HG02642 (cell line): Measurements from ENCODE around the gene MIOX.
A peak's percentile ranks its signal among the peaks of the same experiment; 100 is the strongest.
"Not testable (repeated sequence)": the region's sequence is repeated elsewhere in the genome, so short reads cannot be mapped to it uniquely, and the experiment has no call there.

ENCODE experiments used
- ATAC-seq: cut with Tn5 transposase; IDR thresholded peaks from one replicate; pipeline ENCODE4 v1.9.1; 2021; ENCODE audit warnings: mild to moderate bottlenecking; ENCODE audit not compliant: unreplicated experiment, poor library complexity

Gene MIOX

DNA sequence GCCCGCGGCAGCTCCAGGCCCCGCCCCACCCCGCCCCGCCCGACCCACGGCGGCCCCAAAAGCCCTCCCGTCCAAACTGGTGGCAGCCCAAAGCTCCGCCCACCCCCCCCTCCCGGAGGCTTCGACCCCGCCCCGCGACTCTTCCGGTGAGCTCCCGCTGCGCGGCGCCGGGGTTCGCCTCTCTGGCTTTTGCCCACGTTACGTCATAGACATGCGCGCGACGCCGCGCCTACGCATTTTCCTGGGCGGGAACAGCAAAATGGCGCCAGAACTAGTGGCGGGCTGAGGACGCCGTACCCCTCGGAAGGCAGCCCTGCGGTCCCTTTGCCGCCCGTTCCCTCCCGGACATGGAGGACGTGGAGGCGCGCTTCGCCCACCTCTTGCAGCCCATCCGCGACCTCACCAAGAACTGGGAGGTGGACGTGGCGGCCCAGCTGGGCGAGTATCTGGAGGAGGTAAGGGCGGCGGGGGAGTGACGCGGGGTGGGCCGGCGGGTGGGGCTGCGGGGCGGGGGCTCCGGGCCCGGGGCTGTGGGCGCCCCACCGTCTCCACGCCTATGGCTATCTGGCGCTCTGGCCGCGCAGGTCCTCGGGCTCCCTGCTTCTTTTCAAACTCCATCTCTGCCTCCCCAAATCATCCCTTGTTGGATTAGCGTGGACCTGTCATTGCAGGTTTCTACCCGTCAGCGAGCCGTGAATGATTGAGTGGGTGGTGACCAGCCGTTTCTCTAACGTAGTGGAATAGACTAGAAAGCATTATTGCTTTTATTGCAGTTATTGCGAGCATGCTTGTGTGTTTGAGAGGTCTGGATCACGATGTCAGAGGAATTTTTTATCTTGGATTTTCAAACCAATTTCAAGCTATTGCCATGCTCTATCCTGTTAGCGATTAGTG lies 21.6 kb downstream of the MIOX start, which contains the start of gene NCAPH2:
Gene NCAPH2 (plus strand): TSS at position 234 of the 894 bp plus-strand sequence. CDS start 114 bp downstream, at position 348.
- ATAC-seq, result peak; percentile 74

GRCh38 chr22:50508897-50509296 lies 22.2 kb downstream of the MIOX start:
- no peak for ATAC-seq

GRCh38 chr22:50513175-50513574 lies 26.5 kb downstream of the MIOX start:
- ATAC-seq, result no peak

DNA sequence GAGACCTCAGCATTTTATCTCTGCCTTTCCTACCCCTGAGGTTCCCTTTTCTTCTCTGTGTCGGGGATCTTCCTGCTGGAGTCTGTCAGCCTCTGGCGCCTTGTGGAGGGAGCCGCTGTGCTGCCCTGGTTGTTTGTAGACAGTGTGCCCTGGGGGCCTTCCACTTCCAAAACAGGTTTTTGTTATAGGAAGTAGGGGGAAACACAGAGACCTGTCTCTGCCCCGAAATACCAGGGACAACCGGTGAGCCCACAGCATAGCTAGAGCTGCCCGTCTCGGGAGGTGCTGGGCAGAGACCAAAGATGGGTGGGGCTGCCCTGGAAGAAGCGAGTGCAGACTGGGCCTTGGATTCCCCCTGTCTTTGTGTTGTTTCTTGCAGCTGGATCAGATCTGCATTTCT lies 29.4 kb downstream of the MIOX start:
- no peak for ATAC-seq

- ATAC-seq, result no peak
Observed at GRCh38 chr22:50516891-50517290, 30.2 kb downstream of the MIOX start.

GRCh38 chr22:50517495-50518260 lies 31.0 kb downstream of the MIOX start:
- ATAC-seq, result no peak

- no peak for ATAC-seq
Observed at GRCh38 chr22:50518606-50519005, 31.9 kb downstream of the MIOX start.

DNA sequence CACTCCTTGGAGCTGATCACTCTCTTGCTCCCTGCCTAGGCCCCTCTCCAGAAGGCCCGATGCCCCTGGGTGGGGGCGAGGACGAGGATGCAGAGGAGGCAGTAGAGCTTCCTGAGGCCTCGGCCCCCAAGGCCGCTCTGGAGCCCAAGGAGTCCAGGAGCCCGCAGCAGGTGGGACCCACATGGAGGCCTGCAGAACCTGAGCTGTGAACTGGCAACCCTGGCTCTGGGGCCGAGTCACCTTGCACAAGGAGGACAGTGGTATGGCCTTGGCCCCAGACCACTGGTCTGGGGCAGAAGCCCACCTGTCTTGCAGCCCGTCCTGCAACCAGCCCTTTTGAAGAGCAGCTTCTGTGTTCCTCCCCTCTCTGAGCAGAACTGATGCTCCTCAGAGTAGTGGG lies 32.5 kb downstream of the MIOX start:
- no peak for ATAC-seq

DNA sequence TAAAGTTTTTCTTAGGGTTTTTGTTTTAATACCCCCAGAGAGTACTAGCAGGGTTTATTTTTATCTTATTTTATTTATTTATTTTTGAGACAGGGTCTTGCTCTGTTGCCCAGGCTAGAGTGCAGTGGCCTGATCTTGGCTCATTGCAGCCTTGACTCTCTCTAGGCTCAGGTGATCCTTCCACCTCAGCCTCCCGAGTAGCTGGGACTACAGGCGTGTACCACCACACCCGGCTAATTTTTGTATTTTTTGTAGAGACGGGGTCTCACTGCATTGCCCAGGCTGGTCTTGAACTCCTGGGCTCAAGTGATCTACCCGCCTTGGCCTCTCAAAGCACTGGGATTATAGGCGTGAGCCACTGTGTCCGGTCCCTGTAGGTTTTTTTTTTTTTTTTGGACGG lies 33.5 kb downstream of the MIOX start:
- not testable (repeated sequence) for ATAC-seq

GRCh38 chr22:50520826-50521453 lies 34.3 kb downstream of the MIOX start:
- no peak for ATAC-seq

DNA sequence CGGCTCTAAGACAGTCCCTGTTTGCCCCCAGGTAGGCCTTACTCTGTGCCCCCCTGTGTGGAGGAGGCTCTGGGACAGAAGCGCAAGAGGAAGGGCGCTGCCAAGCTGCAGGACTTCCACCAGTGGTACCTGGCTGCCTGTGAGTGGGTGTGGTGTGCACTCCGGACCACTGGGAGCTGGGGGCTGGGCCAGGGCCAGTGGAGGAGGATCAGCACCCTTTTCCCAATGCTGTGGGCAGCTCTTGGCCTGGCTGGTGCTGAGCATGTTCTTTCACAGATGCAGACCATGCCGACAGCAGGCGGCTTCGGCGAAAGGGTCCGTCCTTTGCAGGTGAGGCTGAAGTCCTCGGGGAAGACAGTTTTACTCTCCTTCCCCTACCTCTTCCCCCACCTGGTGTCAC lies 35.1 kb downstream of the MIOX start:
- ATAC-seq, result no peak

DNA sequence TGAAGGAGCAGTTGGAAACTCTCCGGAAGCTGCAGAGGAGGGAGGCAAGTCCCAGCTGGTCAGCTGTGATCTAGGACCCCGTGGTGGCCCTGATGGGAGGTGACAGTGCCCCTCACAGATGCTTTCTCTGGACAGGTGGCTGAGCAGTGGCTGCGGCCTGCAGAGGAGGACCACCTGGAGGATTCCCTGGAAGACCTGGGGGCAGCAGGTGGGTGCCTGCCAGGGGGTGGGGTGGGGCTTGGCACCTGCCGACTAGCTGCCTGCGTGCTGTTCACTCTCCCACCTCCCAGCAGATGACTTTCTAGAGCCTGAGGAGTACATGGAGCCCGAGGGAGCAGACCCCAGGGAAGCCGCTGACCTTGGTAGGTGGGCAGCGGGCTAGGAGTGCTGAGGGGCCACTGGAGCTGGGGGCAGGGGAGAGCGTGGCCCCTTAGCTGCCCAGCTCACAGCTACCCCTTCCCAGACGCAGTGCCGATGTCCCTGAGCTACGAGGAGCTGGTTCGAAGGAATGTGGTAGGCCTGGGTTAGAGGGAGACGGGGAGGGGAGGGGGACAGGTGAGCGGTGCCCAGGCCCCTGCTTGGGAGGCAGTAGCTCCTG lies 35.6 kb downstream of the MIOX start:
- ATAC-seq, result no peak

DNA sequence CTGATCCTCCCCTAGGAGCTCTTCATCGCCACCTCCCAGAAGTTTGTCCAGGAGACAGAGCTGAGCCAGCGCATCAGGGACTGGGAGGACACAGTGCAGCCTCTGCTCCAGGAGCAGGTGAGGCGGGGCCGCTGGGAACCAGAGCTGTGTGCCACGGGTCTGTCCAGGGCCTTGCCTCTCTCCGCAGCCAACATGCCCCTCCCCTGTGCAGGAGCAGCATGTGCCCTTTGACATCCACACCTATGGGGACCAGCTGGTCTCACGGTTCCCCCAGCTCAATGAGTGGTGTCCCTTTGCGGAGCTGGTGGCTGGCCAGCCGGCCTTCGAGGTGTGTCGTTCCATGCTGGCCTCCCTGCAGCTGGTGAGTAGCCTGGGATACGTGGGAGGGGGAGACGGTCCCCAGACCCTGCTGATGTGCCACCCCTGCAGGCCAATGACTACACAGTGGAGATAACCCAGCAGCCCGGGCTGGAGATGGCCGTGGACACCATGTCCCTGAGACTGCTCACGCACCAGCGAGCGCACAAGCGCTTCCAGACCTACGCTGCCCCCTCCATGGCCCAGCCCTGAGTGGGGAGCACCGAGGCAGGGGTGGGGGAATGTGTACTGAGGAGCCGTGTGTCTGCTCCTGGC lies 36.3 kb downstream of the MIOX start:
- no peak for ATAC-seq

GRCh38 chr22:50523458-50523805 lies 36.8 kb downstream of the MIOX start:
- ATAC-seq, result no peak

DNA sequence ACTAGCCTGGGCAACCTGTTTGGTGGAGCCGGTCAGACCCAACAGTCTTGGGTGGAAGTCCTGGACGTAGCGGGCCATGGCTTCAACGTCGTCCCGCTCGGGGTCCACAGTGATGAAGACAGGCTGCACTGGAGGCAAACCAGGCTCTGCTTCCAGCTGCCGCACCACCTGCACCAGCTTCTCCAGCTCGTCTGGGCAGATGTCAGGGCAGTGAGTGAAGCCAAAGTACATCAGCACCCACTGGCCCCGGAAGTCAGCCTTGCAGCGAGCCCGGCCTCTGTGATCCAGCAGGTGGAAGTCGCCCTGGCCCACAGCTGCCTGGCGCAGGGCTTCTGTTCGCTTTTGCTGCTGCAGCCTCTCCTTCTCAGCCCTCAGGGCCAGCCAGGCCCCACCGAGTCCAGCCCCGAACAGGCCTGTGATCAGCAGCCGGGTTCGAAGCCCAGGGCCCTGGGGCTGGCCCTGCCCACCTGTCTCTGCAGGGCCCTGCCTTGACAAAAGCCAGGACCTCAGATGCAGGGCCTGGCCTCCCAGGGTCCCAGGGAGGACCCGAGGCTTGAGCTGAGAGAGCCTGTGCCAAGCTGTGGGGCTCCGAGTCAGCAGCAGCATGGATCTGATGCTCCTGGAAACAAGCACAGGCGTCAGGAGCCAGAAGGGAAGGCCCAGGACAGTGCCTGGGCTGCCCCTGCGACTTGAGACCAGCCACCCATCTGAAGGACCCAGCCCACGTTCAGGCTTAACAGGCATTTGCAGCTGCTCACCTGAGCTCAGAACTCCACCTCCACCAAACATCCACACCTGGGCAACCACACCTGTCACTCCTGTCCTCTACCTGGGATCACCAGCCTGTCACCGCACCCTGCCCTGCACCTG lies 37.4 kb downstream of the MIOX start:
- no peak for ATAC-seq

- ATAC-seq, result no peak
Observed at GRCh38 chr22:50524676-50525103, 38.0 kb downstream of the MIOX start.

DNA sequence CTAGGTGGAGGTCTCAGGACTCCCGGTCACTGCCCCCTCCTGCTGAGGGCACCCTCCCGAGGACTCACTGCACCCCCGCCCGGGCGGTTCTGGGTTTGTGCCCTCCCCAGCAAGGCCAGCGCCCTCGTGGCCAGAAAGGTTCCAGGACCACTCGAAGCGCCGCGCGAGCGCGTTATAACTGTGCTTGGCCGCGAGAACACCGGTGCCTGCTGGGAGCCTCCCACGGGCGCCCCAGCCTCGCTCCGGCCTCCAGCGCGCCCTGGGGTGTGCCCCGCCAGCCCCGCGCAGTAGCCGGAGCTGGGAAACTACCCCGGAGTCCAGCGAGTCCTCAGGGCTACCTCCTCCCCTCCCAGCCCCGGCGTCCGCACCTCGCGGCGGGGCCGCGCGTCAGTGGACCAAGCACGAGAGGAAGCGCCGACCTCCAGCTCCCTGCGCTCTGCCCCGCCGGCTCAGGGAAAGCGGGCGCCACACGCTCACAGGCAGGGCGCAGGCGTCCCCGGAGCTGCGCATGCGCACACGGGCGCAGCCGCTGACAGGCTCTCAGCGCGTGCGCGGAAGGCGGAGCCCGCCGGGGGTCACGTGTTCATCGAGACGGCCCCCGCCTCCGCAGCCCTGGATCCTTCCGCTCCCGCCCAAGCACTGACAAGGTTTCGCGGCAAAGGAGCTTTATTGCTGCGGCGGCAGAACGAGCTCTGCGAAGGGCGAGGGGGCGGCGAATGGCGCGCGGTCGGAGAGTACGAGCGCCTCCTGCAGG lies 38.6 kb downstream of the MIOX start, which contains the start of gene SCO2:
Gene SCO2 (minus strand): TSS at position 495 of the 754 bp plus-strand sequence. CDS start 1,187 bp downstream, outside the sequence.
- ATAC-seq, result peak; percentile 41

DNA sequence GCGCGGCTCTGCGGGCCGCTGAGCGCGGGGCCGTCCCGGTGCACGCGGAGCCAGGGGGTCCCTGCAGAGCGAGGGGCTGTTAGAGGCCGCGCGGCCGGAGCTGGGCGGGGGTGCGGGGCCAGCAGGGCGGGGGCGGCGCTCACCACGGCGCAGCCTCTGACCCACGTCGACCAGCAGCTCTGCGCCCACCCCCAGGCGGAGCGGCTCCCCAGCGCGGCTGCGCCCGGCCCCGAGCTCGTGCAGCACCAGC lies 39.1 kb downstream of the MIOX start:
- no peak for ATAC-seq
